Nephron (organoid): ENCODE results near the gene CHST8.

Source experiments
- H3K27ac Mint-ChIP-seq, 3 experiments: 2 replicates each; pipeline ENCODE4 v1.8.0; 2020; ENCODE audit warnings: mixed read lengths in 3 of 3, mild to moderate bottlenecking in 2 of 3, moderate library complexity in 1 of 3
- H3K27me3 Mint-ChIP-seq: 2 replicates; pipeline ENCODE4 v1.8.0; 2021; ENCODE audit warnings: low read depth, mild to moderate bottlenecking, moderate library complexity, mixed read lengths
- H3K36me3 Mint-ChIP-seq: 2 replicates; pipeline ENCODE4 v1.8.0; 2020; ENCODE audit warnings: low read depth, mixed read lengths
- H3K4me1 Mint-ChIP-seq: 2 replicates; pipeline ENCODE4 v1.8.0; 2020; ENCODE audit warnings: mixed read lengths
- H3K4me3 Mint-ChIP-seq, 3 experiments: 2 replicates each; pipeline ENCODE4 v1.8.0; 2020; ENCODE audit warnings: mild to moderate bottlenecking in 3 of 3, mixed read lengths in 3 of 3, moderate library complexity in 2 of 3
- H3K9me3 Mint-ChIP-seq: 2 replicates; pipeline ENCODE4 v1.8.0; 2020; ENCODE audit warnings: mixed read lengths
- TF ChIP-seq, protein P1 (sequence below), 3 experiments: fragments of 200-600 bp; sonication (generic); IDR thresholded peaks; one replicate each; pipeline ENCODE4 v1.5.0; 2021; ENCODE audit warnings: antibody characterized with exemption in 3 of 3; ENCODE audit not compliant: unreplicated experiment in 3 of 3

CHST8 gene, protein sequence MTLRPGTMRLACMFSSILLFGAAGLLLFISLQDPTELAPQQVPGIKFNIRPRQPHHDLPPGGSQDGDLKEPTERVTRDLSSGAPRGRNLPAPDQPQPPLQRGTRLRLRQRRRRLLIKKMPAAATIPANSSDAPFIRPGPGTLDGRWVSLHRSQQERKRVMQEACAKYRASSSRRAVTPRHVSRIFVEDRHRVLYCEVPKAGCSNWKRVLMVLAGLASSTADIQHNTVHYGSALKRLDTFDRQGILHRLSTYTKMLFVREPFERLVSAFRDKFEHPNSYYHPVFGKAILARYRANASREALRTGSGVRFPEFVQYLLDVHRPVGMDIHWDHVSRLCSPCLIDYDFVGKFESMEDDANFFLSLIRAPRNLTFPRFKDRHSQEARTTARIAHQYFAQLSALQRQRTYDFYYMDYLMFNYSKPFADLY

DNA sequence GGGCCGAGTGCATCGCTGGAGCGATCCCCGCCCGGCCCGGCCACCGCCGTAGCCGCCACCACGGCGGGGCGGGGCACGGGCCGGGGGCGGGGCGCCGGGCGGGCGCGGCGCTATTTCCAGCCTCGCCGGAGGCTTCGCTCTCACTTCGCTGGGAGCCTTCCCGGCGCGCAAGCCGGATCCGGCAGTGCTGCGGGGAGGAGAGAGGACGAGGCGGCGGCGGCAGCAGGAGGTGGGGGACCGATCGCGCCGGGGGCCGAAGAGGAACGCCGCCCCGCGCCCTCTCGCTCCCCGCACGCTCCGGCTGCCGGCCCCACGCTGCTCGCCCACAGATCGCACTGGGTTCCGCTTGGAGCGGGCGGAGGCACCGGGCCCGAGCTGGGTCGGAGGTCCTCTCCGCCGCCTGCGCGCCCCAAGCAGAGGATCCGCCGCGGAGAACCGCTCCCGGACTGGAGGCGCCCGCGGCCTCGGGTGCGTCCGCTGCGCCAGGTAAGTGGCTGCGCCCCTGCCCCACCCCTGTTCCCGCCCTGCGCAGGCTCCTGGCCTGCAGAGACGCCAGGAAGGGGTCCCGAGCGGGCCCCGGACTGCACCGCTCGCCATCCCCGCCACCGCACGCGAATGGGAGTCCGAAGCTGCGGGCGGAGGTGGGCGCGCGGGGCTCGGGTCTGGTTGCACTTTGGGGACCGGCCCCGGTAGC, at the start of gene CHST8:
Gene CHST8 (plus strand): TSS at position 143 of the 694 bp plus-strand sequence. CDS start 67,309 bp downstream, outside the sequence.
- Mint-ChIP-seq H3K9me3 (no peaks in the 10 kb centered on the region), H3K27me3 (peaks cover 87% of the 10 kb centered on the region), H3K27ac (no peak within 1 kb of the TSS), H3K4me1 (no peaks in the 10 kb centered on the region), H3K4me3 (peak within 1 kb of the TSS; percentile 47 to 64 (median 64)), H3K36me3 (no peaks in the 10 kb centered on the region)
- TF ChIP-seq, protein P1, sequence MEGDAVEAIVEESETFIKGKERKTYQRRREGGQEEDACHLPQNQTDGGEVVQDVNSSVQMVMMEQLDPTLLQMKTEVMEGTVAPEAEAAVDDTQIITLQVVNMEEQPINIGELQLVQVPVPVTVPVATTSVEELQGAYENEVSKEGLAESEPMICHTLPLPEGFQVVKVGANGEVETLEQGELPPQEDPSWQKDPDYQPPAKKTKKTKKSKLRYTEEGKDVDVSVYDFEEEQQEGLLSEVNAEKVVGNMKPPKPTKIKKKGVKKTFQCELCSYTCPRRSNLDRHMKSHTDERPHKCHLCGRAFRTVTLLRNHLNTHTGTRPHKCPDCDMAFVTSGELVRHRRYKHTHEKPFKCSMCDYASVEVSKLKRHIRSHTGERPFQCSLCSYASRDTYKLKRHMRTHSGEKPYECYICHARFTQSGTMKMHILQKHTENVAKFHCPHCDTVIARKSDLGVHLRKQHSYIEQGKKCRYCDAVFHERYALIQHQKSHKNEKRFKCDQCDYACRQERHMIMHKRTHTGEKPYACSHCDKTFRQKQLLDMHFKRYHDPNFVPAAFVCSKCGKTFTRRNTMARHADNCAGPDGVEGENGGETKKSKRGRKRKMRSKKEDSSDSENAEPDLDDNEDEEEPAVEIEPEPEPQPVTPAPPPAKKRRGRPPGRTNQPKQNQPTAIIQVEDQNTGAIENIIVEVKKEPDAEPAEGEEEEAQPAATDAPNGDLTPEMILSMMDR (IDR thresholded peaks at IDR 0.05; ENCODE audit: unreplicated experiment in 3 of 3) = no peak

DNA sequence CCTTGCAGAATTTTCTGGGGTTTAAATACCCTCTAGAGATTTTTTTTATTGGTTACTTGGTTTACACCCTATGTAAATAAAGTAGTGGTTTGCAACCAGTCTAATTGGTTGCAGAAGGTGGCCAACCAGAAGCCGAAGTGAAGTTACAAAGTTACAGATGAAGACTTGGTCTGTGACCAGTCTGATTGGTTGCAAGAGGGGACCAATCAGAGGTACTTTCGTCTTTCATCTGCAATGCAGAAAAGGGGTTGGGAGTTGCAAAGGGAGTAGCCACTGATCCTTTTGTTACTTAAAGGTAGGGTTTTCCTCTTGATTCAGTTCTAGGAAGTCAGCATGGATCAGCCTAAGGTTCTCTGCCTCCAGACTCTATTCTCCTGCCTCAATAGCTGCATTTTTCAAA, 48.8 kb upstream of the CHST8 start:
- TF ChIP-seq, protein P1 (IDR thresholded peaks at IDR 0.05; ENCODE audit: unreplicated experiment in 3 of 3) = no peak
- H3K27me3 Mint-ChIP-seq = peaks cover 38% of the 10 kb centered on the region
- H3K36me3 Mint-ChIP-seq = no peaks in the 10 kb centered on the region
- peaks cover 21% of the 10 kb centered on the region for H3K9me3 Mint-ChIP-seq
- H3K4me1 Mint-ChIP-seq = peaks cover 4% of the 10 kb centered on the region
- H3K4me3 Mint-ChIP-seq = no peak overlapping the region
- no peak overlapping the region for H3K27ac Mint-ChIP-seq

DNA sequence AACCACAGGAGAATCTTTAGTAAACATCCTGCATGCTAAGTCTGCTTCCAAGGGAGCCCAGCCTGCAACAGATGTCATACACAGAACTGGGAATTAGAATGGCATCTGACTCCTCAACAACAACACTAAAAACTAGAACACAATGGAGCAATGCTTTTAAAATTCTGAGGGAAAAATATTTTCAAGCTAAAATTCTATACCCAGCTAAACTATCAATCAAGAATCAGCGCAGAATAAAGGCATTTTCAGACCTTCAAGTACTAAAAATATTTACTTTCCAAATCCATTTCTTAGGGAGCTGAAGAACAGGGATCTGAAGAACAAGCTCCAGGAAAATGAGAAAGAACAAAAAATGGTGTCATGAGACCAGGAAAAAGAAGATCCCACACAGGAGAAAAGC, 46.9 kb upstream of the CHST8 start:
- Mint-ChIP-seq H3K9me3 (peaks cover 21% of the 10 kb centered on the region), H3K4me1 (peaks cover 2% of the 10 kb centered on the region), H3K36me3 (no peaks in the 10 kb centered on the region), H3K27ac (no peak overlapping the region), H3K27me3 (peaks cover 34% of the 10 kb centered on the region), H3K4me3 (no peak overlapping the region)
- TF ChIP-seq, protein P1 (IDR thresholded peaks at IDR 0.05; ENCODE audit: unreplicated experiment in 3 of 3) = no peak

DNA sequence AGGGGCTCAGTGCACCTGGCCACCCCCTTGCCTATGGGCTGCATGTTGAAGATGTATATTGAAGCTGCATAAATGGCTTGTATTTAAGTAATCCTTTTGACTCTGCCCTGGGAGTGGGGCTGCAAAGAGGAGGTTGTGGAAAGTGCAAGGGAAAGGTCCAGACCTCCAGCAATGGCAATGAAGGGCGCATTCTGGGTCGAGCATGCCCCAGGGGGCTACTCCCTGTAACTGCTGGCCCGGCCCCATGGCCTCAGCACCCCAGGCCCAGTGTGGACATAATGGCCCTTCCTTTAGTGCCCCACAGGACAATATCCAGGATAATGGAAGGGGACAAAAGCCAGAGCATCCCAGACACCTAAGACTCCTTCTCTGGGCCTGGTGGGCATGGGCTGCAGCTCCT, 43.1 kb upstream of the CHST8 start:
- H3K27ac Mint-ChIP-seq = no peak overlapping the region
- H3K4me1 Mint-ChIP-seq = no peaks in the 10 kb centered on the region
- peaks cover 23% of the 10 kb centered on the region for H3K27me3 Mint-ChIP-seq
- no peak overlapping the region for H3K4me3 Mint-ChIP-seq
- TF ChIP-seq, protein P1 (IDR thresholded peaks at IDR 0.05; ENCODE audit: unreplicated experiment in 3 of 3) = no peak
- H3K36me3 Mint-ChIP-seq = no peaks in the 10 kb centered on the region
- H3K9me3 Mint-ChIP-seq = peaks cover 12% of the 10 kb centered on the region

DNA sequence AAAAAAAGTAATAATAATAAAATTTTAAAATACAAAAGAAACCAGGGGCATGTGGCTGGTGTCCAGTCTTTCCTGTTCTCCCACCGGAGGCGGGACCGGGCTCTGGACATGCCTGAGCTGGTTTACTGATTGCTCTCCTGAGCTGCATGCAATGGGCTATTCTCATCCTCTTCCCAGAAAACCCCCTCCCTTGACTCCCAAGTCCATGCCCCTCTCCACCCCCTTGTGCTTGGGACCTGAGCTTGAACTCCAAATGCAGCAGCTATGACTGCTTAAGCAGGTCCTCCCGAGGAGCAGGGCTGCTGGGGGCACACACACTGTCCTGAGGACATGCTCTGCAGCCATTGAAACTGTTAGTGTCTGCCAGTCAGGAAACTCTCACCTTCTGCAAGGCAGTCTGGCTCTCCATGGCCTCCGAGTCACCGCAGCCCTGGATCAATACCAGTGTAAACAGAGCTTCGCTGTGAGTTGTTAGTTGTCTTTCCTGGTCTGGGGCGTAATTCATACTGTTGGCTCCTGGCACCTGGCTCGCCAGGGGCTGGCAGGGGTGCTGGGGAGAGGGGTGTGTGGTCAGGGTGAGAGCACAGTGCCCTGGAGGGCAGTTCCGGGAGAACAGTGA, 41.6 kb upstream of the CHST8 start:
- no peaks in the 10 kb centered on the region for H3K4me1 Mint-ChIP-seq
- H3K27ac Mint-ChIP-seq = no peak overlapping the region
- no peaks in the 10 kb centered on the region for H3K36me3 Mint-ChIP-seq
- peaks cover 18% of the 10 kb centered on the region for H3K27me3 Mint-ChIP-seq
- no peak overlapping the region for H3K4me3 Mint-ChIP-seq
- no peaks in the 10 kb centered on the region for H3K9me3 Mint-ChIP-seq
- TF ChIP-seq, protein P1 (IDR thresholded peaks at IDR 0.05; ENCODE audit: unreplicated experiment in 3 of 3) = no peak
